Astrocyte (in vitro differentiated cells and primary cell): Measurements from ENCODE around the gene PPIA. TPM values are rescaled to one million over a fixed set of nuclear protein-coding genes. Genes with fewer than 3 reads are reported as not detected.

Experiments
- DNase-seq: peaks from one replicate; pipeline ENCODE4 v3.0.0-alpha.2; 2010; ENCODE audit warnings: low read depth
- FAIRE-seq: peaks from 2 replicates; lab custom pipeline; 2011; peaks lifted over from hg19 to GRCh38; lab: Jason Lieb, UNC
- H2AFZ ChIP-seq: 2 replicates; pipeline ENCODE4 v1.6.0; 2012; ENCODE audit warnings: low read depth, low read length, inconsistent platforms
- H3K27ac ChIP-seq: 2 replicates; pipeline ENCODE4 v1.5.1; 2011; ENCODE audit warnings: low read depth, low read length, inconsistent platforms
- H3K27me3 ChIP-seq: 2 replicates; pipeline ENCODE4 v1.6.0; 2011; ENCODE audit warnings: low read length, inconsistent platforms; ENCODE audit not compliant: insufficient read depth
- H3K36me3 ChIP-seq: 2 replicates; pipeline ENCODE4 v1.5.1; 2011; ENCODE audit warnings: low read length, inconsistent platforms; ENCODE audit not compliant: insufficient read depth
- H3K4me1 ChIP-seq: 2 replicates; pipeline ENCODE4 v1.5.1; 2011; ENCODE audit warnings: low read length, inconsistent platforms; ENCODE audit not compliant: insufficient read depth
- H3K4me2 ChIP-seq: 2 replicates; pipeline ENCODE4 v1.6.0; 2012; ENCODE audit warnings: low read length, inconsistent platforms
- H3K4me3 ChIP-seq: 2 replicates; pipeline ENCODE4 v1.5.1; 2011; ENCODE audit warnings: low read depth, mild to moderate bottlenecking, low read length, inconsistent platforms; ENCODE audit not compliant: insufficient read depth
- H3K79me2 ChIP-seq: 2 replicates; pipeline ENCODE4 v1.6.0; 2012; ENCODE audit warnings: mild to moderate bottlenecking, low read length, inconsistent platforms; ENCODE audit not compliant: insufficient read depth
- H3K9ac ChIP-seq: 2 replicates; pipeline ENCODE4 v1.6.0; 2012; ENCODE audit warnings: mild to moderate bottlenecking, low read length, inconsistent platforms
- H3K9me3 ChIP-seq: 2 replicates; pipeline ENCODE4 v1.5.1; 2012; ENCODE audit warnings: low read depth, mild to moderate bottlenecking, low read length, inconsistent platforms; ENCODE audit not compliant: insufficient read depth
- H4K20me1 ChIP-seq: 2 replicates; pipeline ENCODE4 v1.6.0; 2012; ENCODE audit warnings: low read length, inconsistent platforms; ENCODE audit not compliant: insufficient read depth
- H3K27ac Mint-ChIP-seq: one replicate; pipeline ENCODE4 v1.8.0; 2021; ENCODE audit warnings: mild to moderate bottlenecking, mixed read lengths; ENCODE audit not compliant: unreplicated experiment
- H3K27me3 Mint-ChIP-seq: one replicate; pipeline ENCODE4 v1.8.0; 2021; ENCODE audit warnings: low read depth, mixed read lengths; ENCODE audit not compliant: unreplicated experiment
- H3K36me3 Mint-ChIP-seq: one replicate; pipeline ENCODE4 v1.8.0; 2021; ENCODE audit warnings: low read depth, mixed read lengths; ENCODE audit not compliant: unreplicated experiment
- H3K4me1 Mint-ChIP-seq: one replicate; pipeline ENCODE4 v1.8.0; 2021; ENCODE audit warnings: low read depth, mixed read lengths; ENCODE audit not compliant: unreplicated experiment
- H3K4me3 Mint-ChIP-seq: one replicate; pipeline ENCODE4 v1.8.0; 2021; ENCODE audit warnings: mild to moderate bottlenecking, moderate library complexity, mixed read lengths; ENCODE audit not compliant: unreplicated experiment
- H3K9me3 Mint-ChIP-seq: one replicate; pipeline ENCODE4 v1.8.0; 2021; ENCODE audit warnings: mild to moderate bottlenecking, mixed read lengths; ENCODE audit not compliant: unreplicated experiment
- CTCF ChIP-seq: IDR thresholded peaks from 2 replicates; pipeline ENCODE4 v1.5.1; 2011; ENCODE audit warnings: low read depth, mild to moderate bottlenecking, inconsistent platforms, low read length, moderate library complexity; ENCODE audit not compliant: insufficient read depth
- EZH2 ChIP-seq: IDR thresholded peaks from 2 replicates; pipeline ENCODE4 v1.6.1; 2012; ENCODE audit warnings: mild to moderate bottlenecking, low read length, inconsistent platforms; ENCODE audit not compliant: insufficient read depth
- total RNA-seq: library from RNA; stranded (reverse); gene quantifications from 2 replicates; pipeline ENCODE4 v1.2.1, GENCODE V29; 2021

Gene PPIA
- total RNA-seq, 1 donor from 2014 or later = 1,628 TPM

DNA sequence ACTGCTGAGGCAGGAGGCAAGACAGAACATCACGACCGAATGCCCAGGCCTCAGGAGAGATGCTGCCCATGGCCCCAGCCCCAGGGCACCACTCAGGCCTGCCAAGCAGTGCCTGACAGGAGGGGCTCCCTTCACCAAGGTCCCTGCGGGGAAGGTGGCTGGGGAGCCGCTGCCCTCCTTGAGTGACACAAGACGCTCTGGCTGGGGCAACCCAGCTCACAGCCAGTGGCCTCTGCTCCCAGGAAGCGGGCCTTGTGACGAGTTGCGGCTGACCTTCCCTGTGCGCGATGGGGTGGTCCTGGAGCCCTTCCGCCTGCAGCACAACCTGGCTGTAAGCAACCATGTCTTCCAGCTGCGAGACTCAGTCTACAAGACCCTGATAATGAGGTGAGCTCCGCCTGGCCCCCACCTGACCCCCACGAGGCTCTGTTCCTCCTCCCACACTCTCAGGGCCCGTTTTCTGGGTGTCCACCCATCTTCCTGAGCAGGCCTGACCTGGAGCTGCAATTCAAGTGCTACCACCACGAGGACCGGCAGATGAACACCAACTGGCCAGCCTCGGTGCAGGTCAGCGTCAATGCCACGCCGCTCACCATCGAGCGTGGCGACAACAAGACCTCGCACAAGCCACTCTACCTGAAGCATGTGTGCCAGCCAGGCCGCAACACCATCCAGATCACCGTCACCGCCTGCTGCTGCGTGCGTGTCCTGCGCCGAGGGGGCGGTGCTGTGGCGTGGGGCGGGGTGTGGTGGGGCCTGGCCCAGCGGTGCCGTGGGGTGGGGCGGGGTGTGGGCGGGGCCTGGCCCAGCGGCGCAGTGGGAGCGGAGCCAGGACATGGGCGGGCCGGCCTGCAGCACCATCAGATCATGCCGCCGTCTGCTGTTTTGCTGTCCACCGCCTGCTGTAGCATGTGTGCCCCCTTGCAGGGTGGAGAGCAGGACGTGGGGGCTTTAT is 35.0 kb upstream of the PPIA start:
- FAIRE-seq = no peak
- H3K4me3 Mint-ChIP-seq = no peak overlapping the region
- peaks cover 15% of the 10 kb centered on the region for H3K36me3 Mint-ChIP-seq

DNA sequence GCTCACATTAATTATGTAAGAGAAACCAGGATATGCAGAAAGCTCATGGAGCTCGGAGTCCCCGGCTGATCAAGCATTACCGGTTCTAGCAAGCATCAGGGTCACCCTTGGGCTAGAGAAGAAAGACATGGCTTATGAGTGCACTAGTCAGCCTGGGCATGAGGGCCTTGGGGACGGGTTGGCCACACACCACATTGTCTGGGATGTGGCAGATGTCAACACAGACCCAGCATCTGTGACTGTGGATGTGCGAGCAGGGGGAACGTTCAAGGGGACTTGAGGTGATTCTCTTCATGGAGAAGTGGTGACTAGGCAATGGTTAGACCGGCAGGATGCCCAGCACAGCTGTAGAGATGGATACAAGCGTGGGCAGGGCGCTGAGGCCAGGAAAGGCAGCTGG is 34.2 kb upstream of the PPIA start:
- Histone ChIP-seq H2AFZ (no peak overlapping the region), H3K79me2 (no peaks in the 10 kb centered on the region), H3K36me3 (peaks cover 12% of the 10 kb centered on the region), H3K4me1 (no peaks in the 10 kb centered on the region), H4K20me1 (peaks cover 8% of the 10 kb centered on the region), H3K9ac (no peak overlapping the region), H3K9me3 (no peaks in the 10 kb centered on the region), H3K27ac (no peak overlapping the region), H3K4me3 (no peak overlapping the region), H3K27me3 (no peaks in the 10 kb centered on the region), H3K4me2 (no peak overlapping the region)
- peaks cover 17% of the 10 kb centered on the region for H3K36me3 Mint-ChIP-seq
- no peak for DNase-seq
- no peaks in the 10 kb centered on the region for H3K27me3 Mint-ChIP-seq
- no peaks in the 10 kb centered on the region for H3K9me3 Mint-ChIP-seq
- TF ChIP-seq CTCF (no peak), EZH2 (no peak)
- no peaks in the 10 kb centered on the region for H3K4me1 Mint-ChIP-seq
- no peak overlapping the region for H3K4me3 Mint-ChIP-seq
- no peak for FAIRE-seq
- no peak overlapping the region for H3K27ac Mint-ChIP-seq

More for the DNA sequence above, 35.0 kb upstream of the PPIA start:
- Mint-ChIP-seq H3K27me3 (no peaks in the 10 kb centered on the region), H3K9me3 (no peaks in the 10 kb centered on the region), H3K4me1 (no peaks in the 10 kb centered on the region), H3K27ac (no peak overlapping the region)
- H3K4me3 ChIP-seq = no peak overlapping the region
- H3K36me3 ChIP-seq = peaks cover 15% of the 10 kb centered on the region
- no peak for DNase-seq
- no peaks in the 10 kb centered on the region for H3K79me2 ChIP-seq
- H3K9ac ChIP-seq = no peak overlapping the region
- H3K4me1 ChIP-seq = no peaks in the 10 kb centered on the region
- no peak overlapping the region for H3K4me2 ChIP-seq
- no peaks in the 10 kb centered on the region for H3K9me3 ChIP-seq
- no peak overlapping the region for H2AFZ ChIP-seq
- H3K27ac ChIP-seq = no peak overlapping the region
- peaks cover 16% of the 10 kb centered on the region for H4K20me1 ChIP-seq
- TF ChIP-seq CTCF (no peak), EZH2 (no peak)
- no peaks in the 10 kb centered on the region for H3K27me3 ChIP-seq
